HG02973 (cell line): ENCODE data around the gene TRIP6.
A peak's percentile ranks its signal among the peaks of the same experiment; 100 is the strongest.

Experiments
- ATAC-seq: cut with Tn5 transposase; IDR thresholded peaks from one replicate; pipeline ENCODE4 v1.9.1; 2021; ENCODE audit warnings: moderate library complexity; ENCODE audit not compliant: unreplicated experiment

The TRIP6 gene

GRCh38 chr7:100873599-100874299 is 6.6 kb downstream of the TRIP6 start:
- no peak for ATAC-seq

DNA sequence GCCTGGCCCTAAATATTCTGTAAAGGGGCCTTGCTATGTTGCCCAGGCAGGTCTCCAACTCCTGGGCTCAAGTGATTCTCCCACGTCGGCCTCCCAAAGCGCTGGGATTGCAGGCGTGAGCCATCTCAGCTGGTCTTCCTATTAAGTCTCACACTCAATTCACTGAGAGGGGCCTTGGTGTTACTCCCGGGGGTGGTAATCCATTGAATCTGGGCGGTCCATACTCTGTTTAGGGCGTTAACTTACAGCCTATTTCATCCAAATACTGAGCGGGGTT is 7.1 kb downstream of the TRIP6 start:
- no peak for ATAC-seq

- ATAC-seq: peak; percentile 82
Measured at GRCh38 chr7:100874577-100875355, 7.6 kb downstream of the TRIP6 start, which contains the start of gene SRRT. SRRT (plus strand) TSS chr7:100875103; CDS start chr7:100875591, 488 bp downstream.

DNA sequence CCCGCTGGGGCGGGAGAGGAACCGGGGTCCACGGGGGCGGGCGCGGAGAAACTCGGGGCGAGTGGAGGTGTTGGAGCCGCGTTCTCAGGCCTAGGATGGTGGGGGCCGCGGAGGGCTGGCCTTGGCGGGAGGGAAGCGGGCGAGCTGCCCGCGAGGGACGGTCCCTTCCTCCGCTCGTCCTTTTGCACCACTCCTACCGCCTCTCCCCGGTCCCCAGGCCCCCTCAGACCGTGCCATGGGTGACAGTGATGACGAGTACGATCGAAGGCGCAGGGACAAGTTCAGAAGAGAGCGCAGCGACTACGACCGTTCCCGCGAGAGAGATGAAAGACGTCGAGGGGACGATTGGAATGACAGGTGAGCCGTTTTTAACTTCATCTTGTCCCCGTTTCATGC is 8.2 kb downstream of the TRIP6 start:
- ATAC-seq: peak; percentile 14

- ATAC-seq: no peak
Measured at GRCh38 chr7:100878013-100878412, 10.8 kb downstream of the TRIP6 start.

GRCh38 chr7:100878685-100879084 is 11.5 kb downstream of the TRIP6 start:
- no peak for ATAC-seq

GRCh38 chr7:100879685-100880261 is 12.6 kb downstream of the TRIP6 start:
- no peak for ATAC-seq

GRCh38 chr7:100880645-100881044 is 13.5 kb downstream of the TRIP6 start:
- ATAC-seq: no peak

DNA sequence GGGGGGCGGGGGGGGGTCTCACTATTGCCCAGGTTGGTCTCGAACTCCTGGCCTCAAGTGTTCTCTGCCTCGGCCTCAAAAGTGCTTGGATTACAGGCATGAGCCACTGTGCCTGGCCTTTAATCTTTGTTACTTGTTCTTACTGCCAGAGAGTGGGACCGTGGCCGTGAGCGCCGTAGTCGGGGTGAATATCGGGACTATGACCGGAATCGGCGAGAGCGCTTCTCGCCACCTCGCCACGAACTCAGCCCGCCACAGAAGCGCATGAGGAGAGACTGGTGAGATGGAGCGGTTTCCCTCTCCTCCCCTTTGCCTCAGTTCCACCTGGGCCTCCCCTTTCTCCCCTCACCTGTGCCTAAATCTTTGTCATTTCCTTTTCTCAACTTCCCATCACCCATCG is 13.9 kb downstream of the TRIP6 start:
- ATAC-seq: no peak

GRCh38 chr7:100882201-100882600 is 15.0 kb downstream of the TRIP6 start:
- no peak for ATAC-seq

DNA sequence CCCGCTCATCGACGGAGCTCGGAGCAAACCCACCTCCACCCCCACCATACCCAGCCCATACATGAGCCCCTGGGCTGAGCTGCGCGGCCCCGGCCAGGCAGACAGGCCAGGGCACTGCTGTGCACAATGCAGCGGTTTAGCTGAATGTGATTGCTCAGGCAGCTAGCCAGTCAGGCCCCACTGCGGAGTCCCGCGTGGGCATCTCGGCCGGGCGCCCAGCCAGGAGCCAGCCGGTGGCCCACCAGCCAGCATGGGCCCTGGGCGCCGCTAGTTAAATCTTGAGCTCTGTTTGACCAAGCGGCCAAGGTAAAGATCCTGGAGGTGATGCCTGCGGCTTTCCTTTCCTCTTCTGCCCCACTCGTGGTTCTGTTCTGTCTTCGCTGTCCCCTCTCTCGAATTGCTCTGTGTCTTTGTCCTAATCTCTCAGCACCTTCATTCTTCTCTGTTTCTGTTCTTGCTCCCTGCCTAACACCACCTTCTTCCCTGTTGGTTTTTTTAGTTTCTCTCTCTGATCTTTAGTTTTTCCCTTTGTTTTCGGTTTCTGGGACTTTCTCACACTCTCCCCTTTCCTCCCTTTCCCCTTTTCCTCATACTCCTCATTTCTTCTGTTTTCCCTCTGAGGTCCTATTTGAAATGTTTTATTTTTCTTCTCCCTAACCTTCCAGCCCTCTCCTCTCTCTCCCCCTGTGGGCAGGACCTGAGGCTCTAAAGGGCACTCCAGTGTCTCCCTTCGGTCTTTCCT is 15.8 kb downstream of the TRIP6 start:
- ATAC-seq: no peak

- ATAC-seq: no peak
Measured at GRCh38 chr7:100884736-100885439, 17.7 kb downstream of the TRIP6 start.

GRCh38 chr7:100885440-100886141 is 18.4 kb downstream of the TRIP6 start:
- ATAC-seq: no peak

DNA sequence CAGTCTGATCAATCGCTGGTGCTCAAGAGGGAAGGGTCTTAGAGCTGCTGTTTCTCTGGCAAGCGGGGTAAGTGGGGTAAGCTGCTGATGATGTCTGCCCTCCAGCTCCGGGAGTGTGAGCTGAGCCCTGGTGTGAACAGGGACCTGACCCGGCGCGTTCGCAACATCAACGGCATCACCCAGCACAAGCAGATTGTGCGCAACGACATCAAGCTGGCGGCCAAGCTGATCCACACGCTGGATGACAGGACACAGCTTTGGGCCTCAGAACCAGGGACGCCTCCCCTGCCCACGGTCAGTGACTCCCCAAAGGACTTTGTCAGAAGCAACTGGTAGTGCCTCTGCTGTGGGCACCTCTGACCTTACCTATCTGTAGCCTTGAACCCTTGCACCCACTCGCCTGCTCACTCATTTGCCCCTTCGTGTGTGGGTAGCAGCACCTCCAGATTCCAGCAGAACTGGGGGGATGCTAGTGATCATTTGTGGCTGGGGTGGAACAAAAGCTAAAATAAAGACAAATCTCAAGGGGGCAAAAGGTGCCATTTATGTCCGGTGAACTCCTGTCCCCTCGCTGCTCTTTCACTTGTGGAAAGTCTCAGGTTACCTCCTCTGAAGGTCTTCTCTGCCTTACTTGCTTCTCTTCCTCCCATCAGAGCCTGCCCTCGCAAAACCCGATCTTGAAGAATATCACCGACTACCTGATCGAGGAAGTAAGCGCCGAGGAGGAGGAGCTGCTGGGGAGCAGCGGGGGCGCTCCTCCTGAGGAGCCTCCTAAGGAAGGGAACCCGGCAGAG is 19.2 kb downstream of the TRIP6 start:
- ATAC-seq: no peak

GRCh38 chr7:100886936-100887515 is 19.8 kb downstream of the TRIP6 start:
- ATAC-seq: no peak

DNA sequence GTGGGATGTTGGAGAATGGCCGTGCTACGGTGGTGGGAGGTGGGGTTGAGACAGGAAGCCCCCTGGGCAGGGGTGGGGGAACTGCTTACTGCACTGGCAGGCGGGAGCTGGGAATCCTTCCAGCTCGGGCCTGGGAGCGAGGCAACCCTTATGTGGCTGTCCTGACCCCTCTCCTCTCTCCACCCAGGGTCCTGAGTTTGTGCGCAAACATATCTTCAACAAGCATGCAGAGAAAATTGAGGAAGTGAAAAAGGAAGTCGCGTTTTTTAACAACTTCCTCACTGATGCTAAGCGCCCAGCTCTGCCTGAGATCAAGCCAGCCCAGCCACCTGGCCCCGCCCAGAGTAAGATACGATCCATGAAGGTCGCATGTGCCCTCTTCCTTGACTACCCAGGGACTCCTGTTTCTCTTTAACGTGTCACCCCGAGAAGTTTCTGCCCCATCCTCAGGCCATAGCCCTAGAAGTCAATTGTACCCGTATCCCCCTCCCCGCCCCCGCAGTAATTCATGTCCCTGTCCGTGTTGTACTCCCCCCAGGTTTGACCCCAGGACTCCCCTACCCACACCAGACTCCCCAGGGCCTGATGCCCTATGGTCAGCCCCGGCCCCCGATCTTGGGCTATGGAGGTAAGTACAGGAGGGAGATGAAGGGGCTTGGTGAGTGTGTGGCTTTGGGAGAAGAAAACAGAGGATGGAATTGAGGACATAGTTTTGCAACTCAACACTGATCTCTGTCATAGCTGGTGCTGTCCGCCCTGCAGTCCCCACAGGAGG is 20.5 kb downstream of the TRIP6 start:
- ATAC-seq: peak; percentile 40

DNA sequence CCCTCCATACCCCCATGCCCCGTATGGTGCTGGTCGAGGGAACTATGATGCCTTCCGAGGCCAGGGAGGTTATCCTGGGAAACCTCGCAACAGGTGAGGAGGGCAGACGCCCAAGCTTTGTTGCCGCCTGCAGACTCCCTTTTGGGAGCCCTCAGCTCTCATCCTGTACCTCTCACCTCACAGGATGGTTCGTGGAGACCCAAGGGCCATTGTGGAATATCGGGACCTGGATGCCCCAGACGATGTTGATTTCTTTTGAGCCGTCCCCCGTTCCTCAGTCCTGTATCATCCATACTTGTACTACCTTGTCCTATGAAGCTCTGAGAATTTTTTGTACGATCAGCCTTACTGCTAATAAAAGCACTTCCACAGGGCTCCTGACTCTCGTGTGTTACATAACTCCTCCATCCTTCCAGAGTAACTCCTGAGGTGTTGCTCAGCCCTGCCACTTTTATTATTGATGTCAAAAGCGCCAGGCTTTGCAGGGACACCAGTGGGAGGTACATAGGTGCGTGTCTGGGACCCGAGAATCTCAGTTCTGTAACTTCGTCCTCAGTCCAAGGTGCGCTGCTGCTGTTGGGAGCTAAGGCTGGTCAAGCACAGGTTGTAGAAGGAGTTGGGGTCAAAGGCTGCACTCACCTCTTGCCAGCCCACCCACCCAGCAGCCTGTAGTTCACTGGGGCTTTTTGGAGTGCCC is 21.3 kb downstream of the TRIP6 start:
- no peak for ATAC-seq
